Mesothelial cell of epicardium (in vitro differentiated cells): Measurements from ENCODE around the gene LRSAM1. TPM values are rescaled to one million over a fixed set of nuclear protein-coding genes. Genes with fewer than 3 reads are reported as not detected.
A peak's percentile ranks its signal among the peaks of the same experiment; 100 is the strongest.
"Not testable (repeated sequence)": the region's sequence is repeated elsewhere in the genome, so short reads cannot be mapped to it uniquely, and the experiment has no call there.

Source experiments
- DNase-seq, 2 experiments: peaks; one replicate each; pipeline ENCODE4 v3.0.0; 2021; ENCODE audit warnings: low spot score in 2 of 2; ENCODE audit not compliant: unreplicated experiment in 2 of 2
- H3K27ac Mint-ChIP-seq: 2 replicates; pipeline ENCODE4 v1.8.0; 2021; ENCODE audit warnings: mixed read lengths
- H3K27me3 Mint-ChIP-seq: 2 replicates; pipeline ENCODE4 v1.8.0; 2021; ENCODE audit warnings: low read depth, mixed read lengths
- H3K36me3 Mint-ChIP-seq: 2 replicates; pipeline ENCODE4 v1.8.0; 2021; ENCODE audit warnings: mixed read lengths
- H3K4me1 Mint-ChIP-seq: 2 replicates; pipeline ENCODE4 v1.8.0; 2021; ENCODE audit warnings: mixed read lengths
- H3K4me3 Mint-ChIP-seq: 2 replicates; pipeline ENCODE4 v1.8.0; 2021; ENCODE audit warnings: mild to moderate bottlenecking, moderate library complexity, mixed read lengths
- H3K9me3 Mint-ChIP-seq: 2 replicates; pipeline ENCODE4 v1.8.0; 2021; ENCODE audit warnings: mixed read lengths
- total RNA-seq: library from RNA; stranded (reverse); gene quantifications from 3 replicates; pipeline ENCODE4 v1.2.1, GENCODE V29; 2021
- TF ChIP-seq, protein P1 (sequence below): fragments of 200-600 bp; sonication (generic); IDR thresholded peaks from one replicate; pipeline ENCODE4 v1.5.0; 2021; ENCODE audit warnings: antibody characterized with exemption; ENCODE audit not compliant: unreplicated experiment

Gene LRSAM1
- total RNA-seq, 1 donor from 2014 or later: 27.4 TPM

DNA sequence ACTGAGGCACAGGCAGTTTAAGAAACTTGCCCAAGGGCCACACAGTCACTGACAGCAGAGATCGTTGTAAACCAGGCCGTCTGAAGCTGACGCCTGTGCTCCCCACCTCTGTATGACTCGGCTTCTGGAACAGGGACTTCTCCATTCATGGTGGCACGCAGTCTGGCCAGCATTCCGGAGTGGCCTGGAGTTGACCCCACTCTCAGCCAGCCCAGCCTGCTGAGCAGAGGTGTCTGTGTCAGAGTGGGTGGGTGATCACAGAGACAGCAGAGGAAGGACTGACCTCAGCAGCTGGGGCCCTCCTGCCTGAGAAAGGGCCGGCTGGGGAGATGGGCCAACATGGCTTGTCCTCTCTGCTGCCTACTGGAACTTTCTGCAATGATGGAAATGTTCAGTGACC lies 12.6 kb downstream of the LRSAM1 start:
- TF ChIP-seq, protein P1, sequence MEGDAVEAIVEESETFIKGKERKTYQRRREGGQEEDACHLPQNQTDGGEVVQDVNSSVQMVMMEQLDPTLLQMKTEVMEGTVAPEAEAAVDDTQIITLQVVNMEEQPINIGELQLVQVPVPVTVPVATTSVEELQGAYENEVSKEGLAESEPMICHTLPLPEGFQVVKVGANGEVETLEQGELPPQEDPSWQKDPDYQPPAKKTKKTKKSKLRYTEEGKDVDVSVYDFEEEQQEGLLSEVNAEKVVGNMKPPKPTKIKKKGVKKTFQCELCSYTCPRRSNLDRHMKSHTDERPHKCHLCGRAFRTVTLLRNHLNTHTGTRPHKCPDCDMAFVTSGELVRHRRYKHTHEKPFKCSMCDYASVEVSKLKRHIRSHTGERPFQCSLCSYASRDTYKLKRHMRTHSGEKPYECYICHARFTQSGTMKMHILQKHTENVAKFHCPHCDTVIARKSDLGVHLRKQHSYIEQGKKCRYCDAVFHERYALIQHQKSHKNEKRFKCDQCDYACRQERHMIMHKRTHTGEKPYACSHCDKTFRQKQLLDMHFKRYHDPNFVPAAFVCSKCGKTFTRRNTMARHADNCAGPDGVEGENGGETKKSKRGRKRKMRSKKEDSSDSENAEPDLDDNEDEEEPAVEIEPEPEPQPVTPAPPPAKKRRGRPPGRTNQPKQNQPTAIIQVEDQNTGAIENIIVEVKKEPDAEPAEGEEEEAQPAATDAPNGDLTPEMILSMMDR: no peak
- Mint-ChIP-seq H3K4me1 (peaks cover 15% of the 10 kb centered on the region), H3K4me3 (no peak overlapping the region), H3K9me3 (no peaks in the 10 kb centered on the region), H3K27ac (peak overlapping the region; percentile 66), H3K36me3 (peaks cover 16% of the 10 kb centered on the region), H3K27me3 (no peaks in the 10 kb centered on the region)
- no peak for DNase-seq

DNA sequence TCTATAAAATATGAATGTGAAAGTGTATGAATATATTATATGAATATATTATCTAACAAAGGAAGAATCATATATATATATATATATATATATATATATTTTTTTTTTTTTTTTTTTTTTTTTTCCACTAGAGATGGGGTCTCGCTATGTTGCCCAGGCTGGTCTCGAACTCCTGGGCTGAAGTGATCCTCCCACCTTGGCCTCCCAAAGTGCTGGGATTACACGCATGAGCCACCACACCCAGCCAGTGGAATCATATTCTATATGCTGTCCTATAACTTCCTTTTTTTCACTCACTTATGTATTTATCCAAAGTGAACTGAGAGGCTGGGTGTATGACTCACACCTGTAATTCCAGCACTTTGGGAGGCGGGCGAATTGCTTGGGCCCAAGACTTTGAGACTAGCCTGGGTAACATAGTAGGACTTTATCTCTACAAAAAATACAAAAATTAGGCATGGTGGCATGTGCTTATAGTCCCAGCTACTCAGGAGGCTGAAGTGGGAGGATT lies 15.2 kb downstream of the LRSAM1 start:
- H3K9me3 Mint-ChIP-seq, DNase-seq, H3K27ac Mint-ChIP-seq, H3K4me3 Mint-ChIP-seq, H3K27me3 Mint-ChIP-seq: not testable (repeated sequence)
- H3K4me1 Mint-ChIP-seq: peaks cover 15% of the 10 kb centered on the region
- H3K36me3 Mint-ChIP-seq: peaks cover 19% of the 10 kb centered on the region

DNA sequence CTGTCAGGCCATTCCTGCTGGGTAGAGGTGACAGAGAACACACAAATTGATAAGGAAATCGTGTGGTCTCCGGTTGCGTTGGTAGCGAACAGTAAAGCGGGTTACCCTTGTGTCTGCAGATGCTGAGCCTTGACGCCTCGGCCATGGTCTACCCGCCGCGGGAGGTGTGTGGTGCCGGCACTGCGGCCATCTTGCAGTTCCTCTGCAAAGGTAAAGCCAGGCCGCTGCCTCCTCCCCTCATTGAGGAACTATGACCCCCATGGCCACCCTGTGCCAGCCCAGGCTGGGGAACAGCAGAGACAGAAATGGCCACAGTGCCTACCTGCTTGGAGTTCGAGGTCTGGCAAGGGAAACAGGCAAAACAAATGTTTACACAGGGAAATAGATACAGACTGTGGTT lies 16.3 kb downstream of the LRSAM1 start:
- peaks cover 12% of the 10 kb centered on the region for H3K4me1 Mint-ChIP-seq
- no peak for DNase-seq
- H3K27ac Mint-ChIP-seq: no peak overlapping the region
- TF ChIP-seq, protein P1: no peak
- no peak overlapping the region for H3K4me3 Mint-ChIP-seq
- H3K27me3 Mint-ChIP-seq: no peaks in the 10 kb centered on the region
- peaks cover 12% of the 10 kb centered on the region for H3K36me3 Mint-ChIP-seq
- H3K9me3 Mint-ChIP-seq: peaks cover under 1% of the 10 kb centered on the region

DNA sequence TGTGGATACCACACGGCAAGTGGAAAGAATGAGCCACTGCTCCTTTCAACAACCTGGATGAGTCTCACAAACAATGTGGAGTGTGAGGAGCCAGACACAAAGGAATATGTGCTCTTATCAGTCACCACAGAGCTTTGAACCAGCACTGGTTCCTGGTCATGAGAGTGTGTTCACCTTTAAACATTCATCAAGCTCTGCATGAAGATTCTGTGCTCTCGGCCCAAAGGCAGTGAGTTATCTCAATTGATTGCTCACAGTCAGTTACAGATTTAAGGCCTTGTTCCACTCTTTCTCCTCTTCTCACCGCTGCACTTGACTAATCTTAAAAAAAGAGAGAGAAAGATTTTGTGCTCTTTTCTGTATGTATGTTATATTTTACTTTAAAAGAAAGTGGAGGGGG lies 19.4 kb downstream of the LRSAM1 start:
- H3K27ac Mint-ChIP-seq: no peak overlapping the region
- peaks cover 21% of the 10 kb centered on the region for H3K36me3 Mint-ChIP-seq
- H3K4me3 Mint-ChIP-seq: no peak overlapping the region

DNA sequence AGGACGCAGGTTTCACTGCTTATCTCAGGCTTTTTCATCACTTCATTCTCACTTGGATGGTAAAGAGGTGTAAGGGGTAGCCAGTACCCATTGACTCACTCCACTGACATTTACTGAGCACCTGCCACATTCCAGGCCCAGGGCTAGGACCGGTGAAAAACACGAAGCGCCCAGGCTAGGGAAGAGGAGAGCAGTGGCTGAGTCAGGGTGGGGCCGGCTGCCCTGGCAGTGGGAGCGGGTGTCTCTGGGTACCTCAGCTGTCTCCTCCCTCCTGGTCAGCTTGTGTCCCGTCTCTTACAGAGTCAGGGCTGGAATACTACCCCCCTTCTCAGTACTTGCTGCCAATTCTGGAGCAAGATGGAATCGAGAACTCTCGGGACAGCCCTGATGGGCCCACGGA lies 22.2 kb downstream of the LRSAM1 start:
- DNase-seq: no peak
- H3K27me3 Mint-ChIP-seq: no peaks in the 10 kb centered on the region
- H3K36me3 Mint-ChIP-seq: peaks cover 18% of the 10 kb centered on the region
- H3K4me3 Mint-ChIP-seq: no peak overlapping the region
- no peaks in the 10 kb centered on the region for H3K4me1 Mint-ChIP-seq
- no peak overlapping the region for H3K27ac Mint-ChIP-seq
- peaks cover 6% of the 10 kb centered on the region for H3K9me3 Mint-ChIP-seq
- TF ChIP-seq, protein P1: no peak

More for the DNA sequence above, 19.4 kb downstream of the LRSAM1 start:
- DNase-seq: no peak
- Mint-ChIP-seq H3K4me1 (no peaks in the 10 kb centered on the region), H3K27me3 (no peaks in the 10 kb centered on the region), H3K9me3 (peaks cover 6% of the 10 kb centered on the region)
- TF ChIP-seq, protein P1: no peak

DNA sequence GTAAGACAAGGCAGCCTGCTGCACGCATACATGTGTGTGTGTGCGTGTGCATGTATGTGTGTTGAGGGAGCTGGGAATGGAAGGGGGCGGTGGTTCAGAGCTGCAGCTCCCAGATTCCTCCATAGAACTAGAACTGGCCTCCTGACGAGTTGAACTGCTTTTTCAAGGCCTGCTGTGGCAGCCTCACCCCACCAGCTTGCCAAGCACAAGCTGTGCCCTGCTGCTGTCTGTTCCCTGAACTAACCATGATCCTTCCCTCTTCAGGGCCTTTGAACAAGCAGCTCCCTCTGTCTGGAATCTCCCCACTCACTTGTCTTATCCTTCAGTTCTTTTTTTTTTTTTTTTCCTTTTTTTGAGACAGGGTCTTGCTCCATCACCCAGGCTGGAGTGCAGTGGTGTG lies 22.6 kb downstream of the LRSAM1 start:
- H3K36me3 Mint-ChIP-seq: peaks cover 18% of the 10 kb centered on the region
- no peak for DNase-seq
- TF ChIP-seq, protein P1: no peak
- H3K9me3 Mint-ChIP-seq: peaks cover 6% of the 10 kb centered on the region
- no peaks in the 10 kb centered on the region for H3K27me3 Mint-ChIP-seq
- no peak overlapping the region for H3K27ac Mint-ChIP-seq
- no peak overlapping the region for H3K4me3 Mint-ChIP-seq
- no peaks in the 10 kb centered on the region for H3K4me1 Mint-ChIP-seq
